SK-N-MC (cell line): ENCODE results near the gene HLCS.

Source experiments
- EZH2 ChIP-seq: fragments of 200-600 bp; sonication (generic); IDR thresholded peaks from one replicate; pipeline ENCODE4 v1.6.1; 2017; ENCODE audit warnings: antibody characterized with exemption
- FOXP2 ChIP-seq: optimal IDR thresholded peaks from 2 replicates; pipeline ENCODE3; 2011; ENCODE audit warnings: mild to moderate bottlenecking, moderate library complexity; ENCODE audit not compliant: insufficient read depth; ENCODE audit errors: extremely low read length, control extremely low read depth
- POLR2AphosphoS5 ChIP-seq: IDR thresholded peaks from 2 replicates; pipeline ENCODE4 v1.6.1; 2012; ENCODE audit warnings: mild to moderate bottlenecking, low read depth, low read length, borderline replicate concordance

DNA sequence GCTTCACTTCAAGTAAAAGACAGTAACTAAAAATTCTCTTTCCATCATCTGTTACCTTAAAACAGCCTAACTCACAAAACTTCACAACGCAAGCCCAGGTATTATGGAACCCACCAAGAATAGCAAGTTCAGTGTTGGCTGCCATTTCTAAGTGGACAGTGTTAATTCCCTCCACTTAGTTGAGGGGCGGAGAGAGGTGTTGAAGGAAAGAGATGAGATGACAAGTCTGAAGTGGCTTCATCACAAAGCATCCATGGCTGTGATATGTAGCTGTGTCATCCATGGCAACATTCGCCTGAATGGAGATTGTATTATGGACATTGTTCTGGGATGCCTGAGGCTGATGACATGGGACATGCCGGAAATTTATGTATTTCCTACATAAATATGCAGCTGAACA, 165.7 kb downstream of the HLCS start:
- no peak for TF ChIP-seq POLR2AphosphoS5
- no peak for TF ChIP-seq EZH2
- TF ChIP-seq FOXP2: no peak
